H1 (cell line): ENCODE results near the gene CFAP221. TPM values are rescaled to one million over a fixed set of nuclear protein-coding genes. Genes with fewer than 3 reads are reported as not detected.

ENCODE experiments used
- ATF3 ChIP-seq: IDR thresholded peaks from 2 replicates; pipeline ENCODE4 v1.6.1; 2011; ENCODE audit warnings: low read depth, mild to moderate bottlenecking, low read length; ENCODE audit not compliant: insufficient read depth
- E2F6 ChIP-seq: IDR thresholded peaks from 2 replicates; pipeline ENCODE4 v1.6.1; 2012; ENCODE audit warnings: inconsistent platforms
- GABPA ChIP-seq: IDR thresholded peaks from 2 replicates; pipeline ENCODE4 v1.6.1; 2011; ENCODE audit warnings: mild to moderate bottlenecking, low read length, moderate library complexity, borderline replicate concordance; ENCODE audit not compliant: insufficient read depth
- TAF1 ChIP-seq: IDR thresholded peaks from 2 replicates; pipeline ENCODE4 v1.6.1; 2011; ENCODE audit warnings: mild to moderate bottlenecking, low read depth, low read length
- polyA plus RNA-seq, 7 experiments: library from polyadenylated mRNA; depleted of rRNA in 3 of 7; stranded (reverse) in 5 of 7; unstranded in 2 of 7; fragments of >200 nt in 5 of 7; fragments of 200-250 nt in 2 of 7; gene quantifications; 1 replicate in 5 of 7; 2 replicates in 1 of 7; 4 replicates in 1 of 7; pipeline versions ENCODE4 v1.2.1 to v1.2.3, GENCODE V29; 2011 to 2013; ENCODE audit warnings: missing spikeins in 2 of 7, mixed read lengths in 2 of 7
- total RNA-seq: library from RNA; stranded (reverse); fragmentation: NEBNext Ultra II Directional; extraction: Animal tissue kit (Norgen Biotek cat#: 25700); gene quantifications from 2 replicates; pipeline ENCODE4 v1.2.1, GENCODE V29; 2021
- TF ChIP-seq, protein P1 (sequence below): IDR thresholded peaks from 2 replicates; pipeline ENCODE4 v1.6.1; 2011; ENCODE audit warnings: low read length, improper control_type of control experiment

CFAP221 gene
- total and polyA plus RNA-seq, 2 of the 8 experiments (the other 6 are each of a cell fraction or from before 2014, with no cell fraction given): 0.14 to 0.71 TPM

DNA sequence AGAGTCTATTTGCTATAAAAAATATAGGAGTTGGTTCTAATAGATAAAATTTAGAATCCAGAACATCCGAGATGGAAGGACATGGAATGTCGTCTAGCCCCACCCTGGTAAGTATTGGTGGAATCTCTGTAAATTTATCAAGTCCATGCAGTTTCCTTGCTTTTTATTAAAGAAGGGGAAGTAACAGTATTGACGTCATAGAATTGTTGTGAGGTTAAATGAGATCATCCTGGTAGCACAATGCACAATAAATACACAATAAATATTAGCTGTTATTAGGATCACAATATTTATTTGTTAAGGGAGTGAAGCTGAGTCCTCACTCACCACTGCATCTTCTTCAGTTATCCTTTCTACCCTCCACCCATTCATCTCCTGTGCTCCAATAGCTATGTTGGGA, 118.0 kb downstream of the CFAP221 start (continued):
- TF ChIP-seq ATF3: no peak
- TF ChIP-seq E2F6: no peak
- TF ChIP-seq GABPA: no peak
- TF ChIP-seq, protein P1, sequence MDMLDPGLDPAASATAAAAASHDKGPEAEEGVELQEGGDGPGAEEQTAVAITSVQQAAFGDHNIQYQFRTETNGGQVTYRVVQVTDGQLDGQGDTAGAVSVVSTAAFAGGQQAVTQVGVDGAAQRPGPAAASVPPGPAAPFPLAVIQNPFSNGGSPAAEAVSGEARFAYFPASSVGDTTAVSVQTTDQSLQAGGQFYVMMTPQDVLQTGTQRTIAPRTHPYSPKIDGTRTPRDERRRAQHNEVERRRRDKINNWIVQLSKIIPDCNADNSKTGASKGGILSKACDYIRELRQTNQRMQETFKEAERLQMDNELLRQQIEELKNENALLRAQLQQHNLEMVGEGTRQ: no peak
- TF ChIP-seq TAF1: no peak
